NCI-H1694 treated with DMSO at 0.1 percent for 48 hours (cell line): ENCODE measurements around the gene B4GALNT3.
A peak's percentile ranks its signal among the peaks of the same experiment; 100 is the strongest.
"Not testable (repeated sequence)": the region's sequence is repeated elsewhere in the genome, so short reads cannot be mapped to it uniquely, and the experiment has no call there.

Source experiments
- DNase-seq: peaks from one replicate; lab custom pipeline; 2025; lab: John Stamatoyannopoulos, UW

Gene B4GALNT3

GRCh38 chr12:459430-460258 is at the start of gene B4GALNT3:
Gene B4GALNT3 (plus strand): TSS chr12:459939. CDS start chr12:460377, 438 bp downstream.
- peak; percentile 31 for DNase-seq

GRCh38 chr12:414859-415258 is 44.9 kb upstream of the B4GALNT3 start:
- DNase-seq, result no peak

- no peak for DNase-seq
Observed at GRCh38 chr12:418432-418831, 41.3 kb upstream of the B4GALNT3 start.

- DNase-seq, result no peak
Observed at GRCh38 chr12:422526-422925, 37.2 kb upstream of the B4GALNT3 start.

GRCh38 chr12:435737-436136 is 24.0 kb upstream of the B4GALNT3 start:
- DNase-seq, result not testable (repeated sequence)

GRCh38 chr12:442235-442884 is 17.4 kb upstream of the B4GALNT3 start:
- DNase-seq, result peak; percentile 67

- DNase-seq, result no peak
Observed at GRCh38 chr12:447141-447540, 12.6 kb upstream of the B4GALNT3 start.

- no peak for DNase-seq
Observed at GRCh38 chr12:449203-449602, 10.5 kb upstream of the B4GALNT3 start.

GRCh38 chr12:450438-450837 is 9.3 kb upstream of the B4GALNT3 start:
- no peak for DNase-seq

GRCh38 chr12:452667-453210 is 7.0 kb upstream of the B4GALNT3 start:
- DNase-seq, result no peak

GRCh38 chr12:454833-455232 is 4.9 kb upstream of the B4GALNT3 start:
- DNase-seq, result no peak

GRCh38 chr12:455821-456220 is 3.9 kb upstream of the B4GALNT3 start:
- no peak for DNase-seq

GRCh38 chr12:457676-458075 is 2.1 kb upstream of the B4GALNT3 start:
- DNase-seq, result no peak

GRCh38 chr12:459050-459429 is 699 bp upstream of the B4GALNT3 start:
- no peak for DNase-seq

GRCh38 chr12:460261-461230 is 807 bp downstream of the B4GALNT3 start:
- DNase-seq, result no peak

GRCh38 chr12:461425-461824 is 1.7 kb downstream of the B4GALNT3 start:
- DNase-seq, result no peak

GRCh38 chr12:462936-463705 is 3.4 kb downstream of the B4GALNT3 start:
- no peak for DNase-seq

GRCh38 chr12:464484-465267 is 4.9 kb downstream of the B4GALNT3 start:
- DNase-seq, result peak; percentile 15

- DNase-seq, result no peak
Observed at GRCh38 chr12:466039-466438, 6.3 kb downstream of the B4GALNT3 start.

GRCh38 chr12:466762-467161 is 7.0 kb downstream of the B4GALNT3 start:
- no peak for DNase-seq
